ENCODE results near the gene GRM6. TPM values are rescaled to one million over a fixed set of nuclear protein-coding genes. Genes with fewer than 3 reads are reported as not detected.

Gene GRM6
- total and polyA plus RNA-seq, 10 donors, result not detected

GRCh38 chr5:178984145-178985072 lies 10.7 kb downstream of the GRM6 start:
- DNase-seq, result peak; percentile 44
- Histone ChIP-seq H3K27me3 (replicated peaks in 1 of 7) (no peaks in the 10 kb centered on the region), H3K4me1 (no peaks in the 10 kb centered on the region), H3K36me3 (no peaks in the 10 kb centered on the region), H3K27ac (no peak overlapping the region), H3K4me3 (no peak overlapping the region), H3K9me3 (peaks cover 3 to 99% (median 95%) of the 10 kb centered on the region in 8 donors)
- TF ChIP-seq POLR2AphosphoS5 (IDR thresholded peaks at IDR 0.05), result no peak
- TF ChIP-seq POLR2A (IDR thresholded peaks at IDR 0.05), result no peak
- TF ChIP-seq, protein P1, sequence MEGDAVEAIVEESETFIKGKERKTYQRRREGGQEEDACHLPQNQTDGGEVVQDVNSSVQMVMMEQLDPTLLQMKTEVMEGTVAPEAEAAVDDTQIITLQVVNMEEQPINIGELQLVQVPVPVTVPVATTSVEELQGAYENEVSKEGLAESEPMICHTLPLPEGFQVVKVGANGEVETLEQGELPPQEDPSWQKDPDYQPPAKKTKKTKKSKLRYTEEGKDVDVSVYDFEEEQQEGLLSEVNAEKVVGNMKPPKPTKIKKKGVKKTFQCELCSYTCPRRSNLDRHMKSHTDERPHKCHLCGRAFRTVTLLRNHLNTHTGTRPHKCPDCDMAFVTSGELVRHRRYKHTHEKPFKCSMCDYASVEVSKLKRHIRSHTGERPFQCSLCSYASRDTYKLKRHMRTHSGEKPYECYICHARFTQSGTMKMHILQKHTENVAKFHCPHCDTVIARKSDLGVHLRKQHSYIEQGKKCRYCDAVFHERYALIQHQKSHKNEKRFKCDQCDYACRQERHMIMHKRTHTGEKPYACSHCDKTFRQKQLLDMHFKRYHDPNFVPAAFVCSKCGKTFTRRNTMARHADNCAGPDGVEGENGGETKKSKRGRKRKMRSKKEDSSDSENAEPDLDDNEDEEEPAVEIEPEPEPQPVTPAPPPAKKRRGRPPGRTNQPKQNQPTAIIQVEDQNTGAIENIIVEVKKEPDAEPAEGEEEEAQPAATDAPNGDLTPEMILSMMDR (IDR thresholded peaks at IDR 0.05 in 8 of 11, conservative IDR thresholded peaks at IDR 0.05 in 3 of 11), result no peak
- 89 to 97% (median 93%) methylated on average over 37 of the region's 37 CpGs for WGBS, 5 donors
- intact Hi-C loops (cut with DNase I; ENCODE audit: low total_unique reads), result no loop called here

DNA sequence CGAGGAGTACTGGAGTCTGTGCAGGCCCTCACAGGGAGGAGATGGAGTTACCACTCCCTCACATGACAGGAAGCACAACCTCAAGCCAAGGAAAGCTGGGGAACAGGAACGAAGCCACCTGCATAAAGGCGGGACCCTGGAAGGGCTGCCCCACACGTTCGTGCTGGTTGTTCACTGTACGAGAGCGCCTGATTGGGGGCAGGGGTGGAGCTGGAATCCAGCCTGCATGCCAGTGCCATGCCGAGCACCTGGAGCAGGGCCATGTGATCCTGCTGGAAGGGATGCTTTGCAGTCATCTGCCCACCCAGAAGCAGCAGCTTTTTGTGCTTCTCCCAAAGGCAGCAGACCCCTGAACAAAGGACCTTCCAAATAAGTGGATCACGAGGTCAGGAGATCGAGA lies 11.4 kb downstream of the GRM6 start:
- Histone ChIP-seq H3K9me3 (peaks cover 4 to 99% (median 95%) of the 10 kb centered on the region in 8 donors), H3K27me3 (replicated peaks in 1 of 7) (no peaks in the 10 kb centered on the region), H3K27ac (no peak overlapping the region), H3K4me1 (no peaks in the 10 kb centered on the region), H3K4me3 (no peak overlapping the region), H3K36me3 (peaks cover 0 to under 1% (median 0%) of the 10 kb centered on the region in 6 donors)
- intact Hi-C loops (cut with DNase I; ENCODE audit: low total_unique reads), result no loop called here
- WGBS, 5 donors, result 78 to 95% (median 91%) methylated on average over 10 of the region's 10 CpGs
- TF ChIP-seq POLR2A (IDR thresholded peaks at IDR 0.05) (no peak), POLR2AphosphoS5 (IDR thresholded peaks at IDR 0.05) (no peak)
- TF ChIP-seq, protein P1 (IDR thresholded peaks at IDR 0.05 in 8 of 11, conservative IDR thresholded peaks at IDR 0.05 in 3 of 11), result no peak
- DNase-seq, result peak; percentile 36

GRCh38 chr5:178982941-178983340 lies 12.2 kb downstream of the GRM6 start:
- peak; percentile 58 for DNase-seq
- no peaks in the 10 kb centered on the region for H3K4me1 ChIP-seq
- no peaks in the 10 kb centered on the region for H3K27me3 ChIP-seq (replicated peaks in 1 of 7)
- H3K9me3 ChIP-seq, result peaks cover 5 to 99% (median 95%) of the 10 kb centered on the region in 8 donors
- no peak overlapping the region for H3K27ac ChIP-seq
- no peak overlapping the region for H3K4me3 ChIP-seq
- WGBS, 5 donors, result 90 to 97% (median 93%) methylated on average over 16 to 17 of the region's 17 CpGs
- TF ChIP-seq POLR2A (IDR thresholded peaks at IDR 0.05) (no peak), POLR2AphosphoS5 (IDR thresholded peaks at IDR 0.05) (no peak)
- TF ChIP-seq, protein P1 (IDR thresholded peaks at IDR 0.05 in 8 of 11, conservative IDR thresholded peaks at IDR 0.05 in 3 of 11), result no peak
- H3K36me3 ChIP-seq, result peaks cover 0 to 6% (median under 1%) of the 10 kb centered on the region in 6 donors
- intact Hi-C loops (cut with DNase I; ENCODE audit: low total_unique reads), result no loop called here

DNA sequence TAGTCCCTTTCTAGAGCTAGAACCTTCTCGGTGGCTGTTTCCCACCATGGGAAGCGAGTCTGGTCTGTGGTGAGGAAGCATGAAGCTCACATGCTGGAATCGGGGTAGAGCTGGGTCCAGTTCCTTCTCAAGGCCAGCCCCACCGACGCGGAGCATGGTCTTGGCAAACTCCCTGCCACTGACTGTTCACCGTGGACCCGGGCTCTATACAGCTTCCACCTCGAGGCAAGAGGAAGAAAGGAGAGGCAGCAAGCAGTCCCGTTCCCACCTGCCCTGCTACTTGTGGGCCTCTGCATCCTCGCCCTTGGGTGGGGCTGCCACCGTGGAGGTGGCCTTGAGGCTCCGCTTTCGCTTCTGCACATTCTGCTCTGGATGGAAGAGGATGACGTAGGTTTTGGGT lies 13.7 kb downstream of the GRM6 start:
- Histone ChIP-seq H3K36me3 (peaks cover 0 to 12% (median 2%) of the 10 kb centered on the region in 6 donors), H3K27me3 (replicated peaks in 1 of 7) (no peaks in the 10 kb centered on the region), H3K27ac (no peak overlapping the region), H3K4me1 (no peaks in the 10 kb centered on the region), H3K4me3 (no peak overlapping the region), H3K9me3 (peaks cover 8 to 99% (median 97%) of the 10 kb centered on the region in 8 donors)
- peak; percentile 37 for DNase-seq
- 89 to 100% (median 94%) methylated on average over 2 to 15 of the region's 15 CpGs for WGBS, 5 donors
- intact Hi-C loops (cut with DNase I; ENCODE audit: low total_unique reads), result no loop called here
- TF ChIP-seq POLR2A (IDR thresholded peaks at IDR 0.05) (no peak), POLR2AphosphoS5 (IDR thresholded peaks at IDR 0.05) (no peak)
- TF ChIP-seq, protein P1 (IDR thresholded peaks at IDR 0.05 in 8 of 11, conservative IDR thresholded peaks at IDR 0.05 in 3 of 11), result no peak

Data from spleen (tissue), 11 donors.